ENCODE results near the gene ACSS2. TPM values are rescaled to one million over a fixed set of nuclear protein-coding genes. Genes with fewer than 3 reads are reported as not detected.

ACSS2 gene
- total and polyA plus RNA-seq, 2 of the 8 experiments (the other 6 are each of a cell fraction or from before 2014, with no cell fraction given) = 17.7 to 24.2 TPM

DNA sequence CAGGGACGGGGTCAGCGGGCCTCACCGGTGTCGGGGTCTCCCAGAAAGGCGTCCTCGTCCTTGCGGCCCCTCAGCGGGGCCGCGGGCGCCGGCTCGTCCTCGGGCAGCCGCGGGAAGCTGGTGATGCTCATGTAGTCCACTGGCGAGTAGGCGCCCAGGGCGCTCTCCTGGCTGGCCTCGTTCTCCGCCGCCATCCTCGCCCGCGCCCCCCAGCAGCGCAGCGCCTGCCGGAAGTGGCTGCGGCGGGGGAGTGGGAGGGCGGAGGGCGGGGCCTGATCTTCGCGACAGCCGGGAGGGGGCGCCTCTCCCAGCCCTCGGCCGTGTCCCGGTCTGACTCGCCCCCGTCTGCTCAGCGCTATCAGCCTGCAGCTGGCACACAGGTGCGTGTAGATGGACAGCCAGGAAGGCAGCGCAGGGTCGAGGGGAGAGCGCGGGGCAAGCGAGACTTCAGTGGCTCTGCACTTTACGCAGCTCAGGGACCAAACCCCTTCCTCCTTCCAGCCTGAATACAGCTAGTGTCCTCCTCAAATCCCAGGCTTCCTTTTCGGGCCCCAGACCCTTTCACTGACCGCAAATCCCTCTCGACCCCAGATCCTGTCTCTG lies 3.7 kb upstream of the ACSS2 start, which contains the start of gene GGT7:
TSS of gene GGT7 (minus strand) at position 235 of the 603 bp plus-strand sequence. CDS start at position 194, 41 bp downstream.
- no peak within 1 kb of the TSS for H3K56ac ChIP-seq (replicated peaks; ENCODE audit: insufficient read length, low read depth, low read length)
- TF ChIP-seq, protein P1, sequence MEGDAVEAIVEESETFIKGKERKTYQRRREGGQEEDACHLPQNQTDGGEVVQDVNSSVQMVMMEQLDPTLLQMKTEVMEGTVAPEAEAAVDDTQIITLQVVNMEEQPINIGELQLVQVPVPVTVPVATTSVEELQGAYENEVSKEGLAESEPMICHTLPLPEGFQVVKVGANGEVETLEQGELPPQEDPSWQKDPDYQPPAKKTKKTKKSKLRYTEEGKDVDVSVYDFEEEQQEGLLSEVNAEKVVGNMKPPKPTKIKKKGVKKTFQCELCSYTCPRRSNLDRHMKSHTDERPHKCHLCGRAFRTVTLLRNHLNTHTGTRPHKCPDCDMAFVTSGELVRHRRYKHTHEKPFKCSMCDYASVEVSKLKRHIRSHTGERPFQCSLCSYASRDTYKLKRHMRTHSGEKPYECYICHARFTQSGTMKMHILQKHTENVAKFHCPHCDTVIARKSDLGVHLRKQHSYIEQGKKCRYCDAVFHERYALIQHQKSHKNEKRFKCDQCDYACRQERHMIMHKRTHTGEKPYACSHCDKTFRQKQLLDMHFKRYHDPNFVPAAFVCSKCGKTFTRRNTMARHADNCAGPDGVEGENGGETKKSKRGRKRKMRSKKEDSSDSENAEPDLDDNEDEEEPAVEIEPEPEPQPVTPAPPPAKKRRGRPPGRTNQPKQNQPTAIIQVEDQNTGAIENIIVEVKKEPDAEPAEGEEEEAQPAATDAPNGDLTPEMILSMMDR (IDR thresholded peaks at IDR 0.05; ENCODE audit: control extremely low read depth in 1 of 3, insufficient read depth in 1 of 3, low read depth in 1 of 3, low read length in 3 of 3) = peak; percentile 66 to 68 (median 66)
- 0 out of 3 replicates have a peak, but pooled peaks of 1 of the 2 experiments have one; percentile 46 for TF ChIP-seq POLR2A (IDR thresholded peaks at IDR 0.05; ENCODE audit: control extremely low read depth in 1 of 2, low read depth in 2 of 2, low read length in 2 of 2)
- TF ChIP-seq SP4 (IDR thresholded peaks at IDR 0.05; ENCODE audit: low read length) = 0 out of 2 replicates have a peak, but pooled peaks have one; percentile 65
- 0 out of 2 replicates have a peak, but pooled peaks have one; percentile 29 for TF ChIP-seq POLR2AphosphoS5 (IDR thresholded peaks at IDR 0.05; ENCODE audit: low read depth, low read length)
- 0 out of 4 replicates have a peak, but pooled peaks have one; percentile 14 to 40 for TF ChIP-seq HDAC2 (IDR thresholded peaks at IDR 0.05; ENCODE audit: borderline replicate concordance in 1 of 2, low read depth in 2 of 2, low read length in 2 of 2)
- TF ChIP-seq EGR1 (IDR thresholded peaks at IDR 0.05; ENCODE audit: borderline replicate concordance, low read depth, low read length) = no peak; the same call in 1 of the 2 replicates
- peak in 1 of 2 experiments; percentile 77; a peak in 2 of 4 replicates for TF ChIP-seq SIN3A (conservative IDR thresholded peaks at IDR 0.05 in 1 of 2, IDR thresholded peaks at IDR 0.05 in 1 of 2; ENCODE audit: low read depth in 1 of 2, low read length in 2 of 2)
- TF ChIP-seq CHD2 (IDR thresholded peaks at IDR 0.05; ENCODE audit: low read length) = no peak

More for the DNA sequence above, 3.7 kb upstream of the ACSS2 start, which contains the start of gene GGT7:
- peak within 1 kb of the TSS; percentile 92 to 95 for H3K4me2 ChIP-seq (ENCODE audit: insufficient read depth in 1 of 2, low read depth in 2 of 2, low read length in 2 of 2)
- DNase-seq (ENCODE audit: low read depth in 1 of 2, low spot score in 2 of 2) = peak; percentile 60 to 92
- 5% methylated on average over 41 of the region's 52 CpGs; no CpG with 5 or more reads in 1 of the 2 experiments for WGBS, 2 experiments (ENCODE audit: extremely low coverage in 1 of 2, insufficient coverage in 1 of 2, insufficient read length in 1 of 2, insufficient replicate concordance in 2 of 2, low coverage in 1 of 2, low lambda C conversion rate in 2 of 2, missing lambda C conversion rate in 1 of 2)
- H4K8ac ChIP-seq (ENCODE audit: extremely low read depth, insufficient read depth, low read length) = no peak within 1 kb of the TSS; the same call in 1 of the 2 replicates
- H3K79me1 ChIP-seq (ENCODE audit: low read depth, low read length) = no peaks in the 10 kb centered on the region; the same call in 1 of the 2 replicates
- no peak within 1 kb of the TSS for H4K91ac ChIP-seq (replicated peaks; ENCODE audit: insufficient read length, low read length)
- H4K5ac ChIP-seq (ENCODE audit: insufficient read length, low read depth, low read length) = no peak within 1 kb of the TSS
- peaks cover 0 to 17% (median 11%) of the 10 kb centered on the region in 4 experiments; a peak in 6 of 7 replicates for H3K27me3 ChIP-seq (replicated peaks in 1 of 4; ENCODE audit: control insufficient read depth in 3 of 4, extremely low read depth in 1 of 4, insufficient read depth in 3 of 4, low read length in 3 of 4)
- peak within 1 kb of the TSS; percentile 99 for H2AFZ ChIP-seq (ENCODE audit: low read length)
- peaks cover 14% of the 10 kb centered on the region for H3K23me2 ChIP-seq (ENCODE audit: low read depth, low read length)
- peak within 1 kb of the TSS; percentile 71 to 88 (median 74) for H3K4me3 ChIP-seq (ENCODE audit: extremely low read depth in 1 of 4, insufficient read depth in 2 of 4, low read depth in 3 of 4, low read length in 4 of 4)
- ChIA-PET CTCF (ENCODE audit: partially characterized antibody) (interaction anchor here (0.8 to 6.6 kb wide), 14 partner anchors 9 to 501 kb away, joined by 3 to 64 read pairs (median 4); partner anchors contain the start of genes GSS and MYH7B), POLR2A (ENCODE audit: partially characterized antibody) (interaction anchor here (1.3 to 1.6 kb wide), 2 partner anchors 82 to 111 kb away, joined by 3 to 4 read pairs; no protein-coding TSS in a partner anchor)
- peak within 1 kb of the TSS; percentile 14; the same call in 1 of the 2 replicates for H3K18ac ChIP-seq (ENCODE audit: extremely low read depth, low read length)
- peaks cover 0 to 2% (median 0%) of the 10 kb centered on the region in 4 experiments; a peak in 1 of 8 replicates for H3K36me3 ChIP-seq (ENCODE audit: control insufficient read depth in 2 of 4, insufficient read depth in 4 of 4, low read length in 3 of 4)
- H2BK12ac ChIP-seq (ENCODE audit: low read depth, low read length) = peak within 1 kb of the TSS; percentile 19
- FAIRE-seq = no peak
- no peak within 1 kb of the TSS for H3K27ac ChIP-seq (ENCODE audit: low read depth, low read length)
- H2AK5ac ChIP-seq (ENCODE audit: low read depth, low read length) = 0 out of 2 replicates have a peak within 1 kb of the TSS, but pooled peaks have one; percentile 9
- no peaks in the 10 kb centered on the region for H3K9me3 ChIP-seq (ENCODE audit: insufficient read depth in 2 of 2, low read depth in 1 of 2, low read length in 1 of 2)
- peaks cover 0 to 11% of the 10 kb centered on the region in 2 experiments; a peak in 1 of 4 replicates for H3K79me2 ChIP-seq (ENCODE audit: control insufficient read depth in 1 of 2, insufficient read depth in 2 of 2, low read length in 2 of 2)
- H3K14ac ChIP-seq (ENCODE audit: insufficient read length) = no peak within 1 kb of the TSS
- H3K4ac ChIP-seq (replicated peaks; ENCODE audit: insufficient read length, low read depth, low read length) = no peak within 1 kb of the TSS
- no peak within 1 kb of the TSS for H2BK5ac ChIP-seq (ENCODE audit: low read depth, low read length)
- H2BK120ac ChIP-seq (replicated peaks; ENCODE audit: low read depth, low read length) = peak within 1 kb of the TSS; percentile 44
- H2BK20ac ChIP-seq (ENCODE audit: low read length) = no peak within 1 kb of the TSS; the same call in 1 of the 2 replicates
- H2BK15ac ChIP-seq (ENCODE audit: low read length) = 0 out of 2 replicates have a peak within 1 kb of the TSS, but pooled peaks have one; percentile 35
- H4K20me1 ChIP-seq (replicated peaks in 1 of 2; ENCODE audit: control insufficient read depth in 1 of 2, insufficient read depth in 2 of 2, low read length in 2 of 2) = peaks cover 0 to 2% of the 10 kb centered on the region in 2 experiments
- H3K23ac ChIP-seq (ENCODE audit: insufficient read length) = no peak within 1 kb of the TSS
- H3K9ac ChIP-seq (replicated peaks in 1 of 4; ENCODE audit: extremely low read depth in 1 of 4, low read depth in 3 of 4, low read length in 3 of 4) = peak within 1 kb of the TSS; percentile 4 to 62 (median 50); a peak in 4 of 7 replicates
- H3K4me1 ChIP-seq (replicated peaks in 1 of 4; ENCODE audit: control insufficient read depth in 3 of 4, insufficient read depth in 4 of 4, low read length in 3 of 4) = peaks cover 0 to 10% (median 5%) of the 10 kb centered on the region in 4 experiments; a peak in 3 of 7 replicates
